ENCODE data around the gene ZNF213. TPM values are rescaled to one million over a fixed set of nuclear protein-coding genes. Genes with fewer than 3 reads are reported as not detected.
A peak's percentile ranks its signal among the peaks of the same experiment; 100 is the strongest.

ZNF213 gene
- total RNA-seq, 2 experiments from 2014 or later: 1.6 to 2.2 TPM

DNA sequence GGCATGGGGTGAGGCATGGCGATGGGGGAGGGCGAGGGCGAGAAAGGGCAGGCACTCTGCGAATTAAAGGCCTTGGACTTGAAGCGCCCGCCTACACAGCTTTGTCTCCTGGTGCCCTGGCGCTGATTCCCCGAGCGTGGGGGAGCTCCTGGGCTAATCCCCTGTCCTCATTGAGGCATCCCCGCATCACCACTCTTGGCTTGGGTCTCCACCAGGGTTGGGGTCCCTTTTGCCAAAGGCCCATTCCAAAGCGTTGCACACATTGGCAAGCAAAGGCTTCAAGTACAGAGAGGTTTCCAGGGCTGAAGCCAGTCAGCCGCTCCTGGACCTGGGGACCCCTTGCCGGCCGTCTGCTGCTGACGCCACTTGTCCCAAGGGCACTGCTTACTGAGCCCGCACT lies 14.4 kb upstream of the ZNF213 start:
- peaks cover 19% of the 10 kb centered on the region for H3K4me1 ChIP-seq (ENCODE audit: insufficient read depth, low read length)
- ChIA-PET CTCF (no interaction called here), POLR2A (no interaction called here)
- DNase-seq: no peak
- ATAC-seq (ENCODE audit: poor library complexity): no peak
- no peak overlapping the region for H3K27ac ChIP-seq (ENCODE audit: low read depth in 1 of 2, low read length in 2 of 2)
- TF ChIP-seq, protein P1, sequence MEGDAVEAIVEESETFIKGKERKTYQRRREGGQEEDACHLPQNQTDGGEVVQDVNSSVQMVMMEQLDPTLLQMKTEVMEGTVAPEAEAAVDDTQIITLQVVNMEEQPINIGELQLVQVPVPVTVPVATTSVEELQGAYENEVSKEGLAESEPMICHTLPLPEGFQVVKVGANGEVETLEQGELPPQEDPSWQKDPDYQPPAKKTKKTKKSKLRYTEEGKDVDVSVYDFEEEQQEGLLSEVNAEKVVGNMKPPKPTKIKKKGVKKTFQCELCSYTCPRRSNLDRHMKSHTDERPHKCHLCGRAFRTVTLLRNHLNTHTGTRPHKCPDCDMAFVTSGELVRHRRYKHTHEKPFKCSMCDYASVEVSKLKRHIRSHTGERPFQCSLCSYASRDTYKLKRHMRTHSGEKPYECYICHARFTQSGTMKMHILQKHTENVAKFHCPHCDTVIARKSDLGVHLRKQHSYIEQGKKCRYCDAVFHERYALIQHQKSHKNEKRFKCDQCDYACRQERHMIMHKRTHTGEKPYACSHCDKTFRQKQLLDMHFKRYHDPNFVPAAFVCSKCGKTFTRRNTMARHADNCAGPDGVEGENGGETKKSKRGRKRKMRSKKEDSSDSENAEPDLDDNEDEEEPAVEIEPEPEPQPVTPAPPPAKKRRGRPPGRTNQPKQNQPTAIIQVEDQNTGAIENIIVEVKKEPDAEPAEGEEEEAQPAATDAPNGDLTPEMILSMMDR (IDR thresholded peaks at IDR 0.05): no peak
- no peaks in the 10 kb centered on the region for H3K36me3 ChIP-seq (ENCODE audit: insufficient read depth, low read length)
- H3K4me3 ChIP-seq (ENCODE audit: low read length): no peak overlapping the region
- no peaks in the 10 kb centered on the region for H3K9me3 ChIP-seq (ENCODE audit: control insufficient read depth in 1 of 2, insufficient read depth in 1 of 2, low read length in 2 of 2)
- Mint-ChIP-seq H3K27me3 (no peaks in the 10 kb centered on the region), H3K36me3 (ENCODE audit: low read depth) (peaks cover 7% of the 10 kb centered on the region), H3K4me3 (no peak overlapping the region), H3K9me3 (no peaks in the 10 kb centered on the region), H3K27ac (no peak overlapping the region), H3K4me1 (ENCODE audit: low read depth) (peaks cover 16% of the 10 kb centered on the region)
- intact Hi-C loops (cut with DNase I, micrococcal nuclease): no loop called here
- H3K27me3 ChIP-seq (ENCODE audit: control insufficient read depth in 1 of 2, insufficient read depth in 2 of 2, low read length in 2 of 2): no peaks in the 10 kb centered on the region

DNA sequence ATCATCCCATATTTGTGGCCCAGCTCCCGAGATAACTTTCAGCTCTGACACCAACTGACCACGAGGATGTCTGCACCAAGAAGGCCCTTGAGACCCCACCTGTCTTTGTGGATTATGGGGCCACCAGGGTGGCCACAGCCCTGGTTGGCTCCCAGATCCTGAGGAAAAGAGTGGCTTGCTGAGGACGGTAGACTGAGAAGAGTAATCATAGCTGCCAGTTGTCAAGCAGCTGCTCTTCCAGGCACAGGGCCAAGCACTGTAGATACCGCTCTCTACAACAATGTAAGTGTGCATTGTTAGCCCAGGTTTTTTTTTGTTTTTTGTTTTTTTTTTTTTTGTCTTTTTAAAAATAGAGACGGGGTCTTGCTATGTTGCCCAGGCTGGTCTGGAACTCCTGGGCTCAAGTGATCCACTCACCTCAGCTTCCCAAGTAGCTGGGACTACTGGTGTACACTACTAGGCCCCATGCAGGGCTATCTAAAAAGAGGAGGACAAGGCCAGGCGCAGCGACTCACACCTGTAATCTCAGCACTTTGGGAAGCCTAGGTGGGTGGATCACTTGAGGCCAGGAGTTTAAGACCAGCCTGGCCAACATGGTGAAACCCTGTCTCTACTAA lies 12.9 kb upstream of the ZNF213 start:
- Histone ChIP-seq H3K36me3 (ENCODE audit: insufficient read depth, low read length) (no peaks in the 10 kb centered on the region), H3K27ac (ENCODE audit: low read depth in 1 of 2, low read length in 2 of 2) (no peak overlapping the region), H3K4me3 (ENCODE audit: low read length) (no peak overlapping the region), H3K9me3 (ENCODE audit: control insufficient read depth in 1 of 2, insufficient read depth in 1 of 2, low read length in 2 of 2) (no peaks in the 10 kb centered on the region), H3K27me3 (ENCODE audit: control insufficient read depth in 1 of 2, insufficient read depth in 2 of 2, low read length in 2 of 2) (no peaks in the 10 kb centered on the region), H3K4me1 (ENCODE audit: insufficient read depth, low read length) (peaks cover 20% of the 10 kb centered on the region)
- CTCF ChIA-PET: interaction anchor here (0.6 to 1.1 kb wide), 2 partner anchors 90 to 386 kb away, joined by 3 to 6 read pairs; no protein-coding TSS in a partner anchor
- intact Hi-C loops (cut with DNase I, micrococcal nuclease): no loop called here
- peaks cover 26% of the 10 kb centered on the region for H3K4me1 Mint-ChIP-seq (ENCODE audit: low read depth)
- ATAC-seq (ENCODE audit: poor library complexity) (no peak), DNase-seq (no peak)
- POLR2A ChIA-PET: interaction anchor here (0.9 to 2.3 kb wide), 3 partner anchors 14 to 57 kb away, joined by 3 to 10 read pairs (median 4); partner anchors contain the start of gene IL32
- H3K27me3 Mint-ChIP-seq: no peaks in the 10 kb centered on the region
- H3K36me3 Mint-ChIP-seq (ENCODE audit: low read depth): peaks cover 7% of the 10 kb centered on the region
- no peak overlapping the region for H3K4me3 Mint-ChIP-seq
- H3K9me3 Mint-ChIP-seq: no peaks in the 10 kb centered on the region
- H3K27ac Mint-ChIP-seq: no peak overlapping the region
- TF ChIP-seq, protein P1 (IDR thresholded peaks at IDR 0.05): no peak

DNA sequence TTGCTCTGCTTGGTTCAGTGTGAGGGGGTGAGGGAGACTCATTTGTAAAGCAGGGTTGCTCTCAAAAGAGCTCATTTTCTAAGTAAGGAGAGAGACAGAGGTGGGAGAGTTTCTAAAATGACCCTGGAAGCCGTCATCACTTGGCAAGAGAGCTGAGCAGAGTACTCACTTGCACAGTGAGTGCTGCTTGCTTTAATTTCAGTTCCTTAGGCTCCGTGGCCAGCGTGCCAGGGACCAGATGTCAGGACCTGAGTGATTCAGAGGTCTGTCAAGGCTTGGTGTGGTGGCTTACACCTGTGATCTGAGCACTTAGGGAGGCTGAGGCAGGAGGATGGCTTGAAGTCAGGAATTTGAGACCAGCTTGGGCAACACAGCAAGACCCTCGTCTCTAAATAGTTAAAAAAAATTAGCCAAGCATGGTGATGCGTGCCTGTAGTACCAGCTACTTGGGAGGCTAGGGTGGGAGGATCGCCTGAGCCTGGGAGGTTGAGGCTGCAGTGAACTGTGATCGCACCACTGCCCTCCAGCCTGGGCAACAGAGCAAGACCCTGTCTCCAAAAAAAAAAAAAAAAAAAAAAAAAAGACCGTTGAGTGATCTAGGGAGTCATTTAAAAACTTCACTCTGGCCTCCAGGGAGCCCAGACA lies 11.8 kb upstream of the ZNF213 start:
- H3K27ac ChIP-seq (ENCODE audit: low read depth in 1 of 2, low read length in 2 of 2): no peak overlapping the region
- POLR2A ChIA-PET: interaction anchor here (0.6 to 2.3 kb wide), 5 partner anchors 15 to 377 kb away, joined by 3 to 10 read pairs (median 4); partner anchors contain the start of gene IL32
- peaks cover 7% of the 10 kb centered on the region for H3K36me3 Mint-ChIP-seq (ENCODE audit: low read depth)

More for the DNA sequence above, 11.8 kb upstream of the ZNF213 start:
- CTCF ChIA-PET: interaction anchor here (1.1 kb wide), 1 partner anchor 91 kb away, joined by 6 read pairs; no protein-coding TSS in a partner anchor
- peak overlapping the region; percentile 92 for H3K27ac Mint-ChIP-seq
- intact Hi-C loops (cut with DNase I, micrococcal nuclease): no loop called here
- H3K9me3 Mint-ChIP-seq: no peaks in the 10 kb centered on the region
- TF ChIP-seq, protein P1 (IDR thresholded peaks at IDR 0.05): no peak
- peaks cover 37% of the 10 kb centered on the region for H3K4me1 Mint-ChIP-seq (ENCODE audit: low read depth)
- Histone ChIP-seq H3K36me3 (ENCODE audit: insufficient read depth, low read length) (peaks cover 3% of the 10 kb centered on the region), H3K4me3 (ENCODE audit: low read length) (no peak overlapping the region), H3K9me3 (ENCODE audit: control insufficient read depth in 1 of 2, insufficient read depth in 1 of 2, low read length in 2 of 2) (no peaks in the 10 kb centered on the region), H3K27me3 (ENCODE audit: control insufficient read depth in 1 of 2, insufficient read depth in 2 of 2, low read length in 2 of 2) (no peaks in the 10 kb centered on the region), H3K4me1 (ENCODE audit: insufficient read depth, low read length) (peaks cover 25% of the 10 kb centered on the region)
- ATAC-seq (ENCODE audit: poor library complexity): no peak
- H3K27me3 Mint-ChIP-seq: no peaks in the 10 kb centered on the region
- no peak for DNase-seq
- H3K4me3 Mint-ChIP-seq: peak overlapping the region; percentile 98
